Transverse colon (tissue), 3 donors: ENCODE results near the gene ATG4A.

Experiments
- EP300 ChIP-seq: sonication (generic); formaldehyde crosslinking; IDR thresholded peaks from one replicate; pipeline ENCODE4 v1.6.1; 2017; ENCODE audit warnings: antibody characterized with exemption, low read depth
- TF ChIP-seq, protein P1 (sequence below), 5 experiments: fragments of 200-600 bp in 3 of 5; fragments of 450-650 bp in 2 of 5; sonication (generic) in 3 of 5; IDR thresholded peaks; 1 replicate in 2 of 5; 2 replicates in 3 of 5; pipeline ENCODE4 v1.5.1; 2016 to 2017; ENCODE audit warnings: antibody characterized with exemption in 5 of 5, inconsistent platforms in 3 of 5, mild to moderate bottlenecking in 2 of 5, moderate library complexity in 1 of 5

DNA sequence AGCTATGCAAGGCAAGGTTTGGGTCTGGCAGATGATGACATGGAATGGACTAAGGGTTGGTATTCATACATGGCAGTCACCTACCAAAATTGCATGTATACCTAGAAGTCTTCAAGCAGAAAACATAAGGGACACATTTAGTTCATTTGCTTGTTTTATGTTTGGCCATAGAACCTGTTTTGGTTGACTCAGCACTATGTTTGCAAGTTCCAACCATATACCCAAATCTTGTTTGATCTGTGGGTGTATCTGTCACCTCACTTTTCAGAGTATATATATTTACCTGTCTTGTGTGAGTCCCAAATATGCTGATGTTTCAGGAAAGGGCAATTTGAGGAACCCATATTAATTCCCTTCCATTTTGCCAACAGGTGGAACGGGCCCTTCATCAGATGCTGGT lies 39.3 kb downstream of the ATG4A start:
- TF ChIP-seq, protein P1, sequence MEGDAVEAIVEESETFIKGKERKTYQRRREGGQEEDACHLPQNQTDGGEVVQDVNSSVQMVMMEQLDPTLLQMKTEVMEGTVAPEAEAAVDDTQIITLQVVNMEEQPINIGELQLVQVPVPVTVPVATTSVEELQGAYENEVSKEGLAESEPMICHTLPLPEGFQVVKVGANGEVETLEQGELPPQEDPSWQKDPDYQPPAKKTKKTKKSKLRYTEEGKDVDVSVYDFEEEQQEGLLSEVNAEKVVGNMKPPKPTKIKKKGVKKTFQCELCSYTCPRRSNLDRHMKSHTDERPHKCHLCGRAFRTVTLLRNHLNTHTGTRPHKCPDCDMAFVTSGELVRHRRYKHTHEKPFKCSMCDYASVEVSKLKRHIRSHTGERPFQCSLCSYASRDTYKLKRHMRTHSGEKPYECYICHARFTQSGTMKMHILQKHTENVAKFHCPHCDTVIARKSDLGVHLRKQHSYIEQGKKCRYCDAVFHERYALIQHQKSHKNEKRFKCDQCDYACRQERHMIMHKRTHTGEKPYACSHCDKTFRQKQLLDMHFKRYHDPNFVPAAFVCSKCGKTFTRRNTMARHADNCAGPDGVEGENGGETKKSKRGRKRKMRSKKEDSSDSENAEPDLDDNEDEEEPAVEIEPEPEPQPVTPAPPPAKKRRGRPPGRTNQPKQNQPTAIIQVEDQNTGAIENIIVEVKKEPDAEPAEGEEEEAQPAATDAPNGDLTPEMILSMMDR (IDR thresholded peaks at IDR 0.05), result no peak
- TF ChIP-seq EP300, result no peak
